UCSD-AML1 (cell line): ENCODE measurements around the gene WWC2.
"Not testable (repeated sequence)": the region's sequence is repeated elsewhere in the genome, so short reads cannot be mapped to it uniquely, and the experiment has no call there.

Experiments
- DNase-seq: peaks from one replicate; lab custom pipeline; 2025; ENCODE audit not compliant: unreplicated experiment; lab: John Stamatoyannopoulos, UW

WWC2 gene

GRCh38 chr4:183141997-183142396 lies 42.9 kb downstream of the WWC2 start:
- no peak for DNase-seq

- no peak for DNase-seq
Observed at GRCh38 chr4:183142571-183143550, 43.8 kb downstream of the WWC2 start.

- DNase-seq: no peak
Observed at GRCh38 chr4:183144787-183145186, 45.7 kb downstream of the WWC2 start.

GRCh38 chr4:183145773-183146172 lies 46.7 kb downstream of the WWC2 start:
- no peak for DNase-seq

GRCh38 chr4:183146478-183146877 lies 47.4 kb downstream of the WWC2 start:
- no peak for DNase-seq

- no peak for DNase-seq
Observed at GRCh38 chr4:183147196-183147595, 48.1 kb downstream of the WWC2 start.

- no peak for DNase-seq
Observed at GRCh38 chr4:183147983-183148382, 48.9 kb downstream of the WWC2 start.

GRCh38 chr4:183149616-183150539 lies 50.8 kb downstream of the WWC2 start:
- no peak for DNase-seq

- not testable (repeated sequence) for DNase-seq
Observed at GRCh38 chr4:183150664-183151063, 51.6 kb downstream of the WWC2 start.

- not testable (repeated sequence) for DNase-seq
Observed at GRCh38 chr4:183152232-183152631, 53.2 kb downstream of the WWC2 start.

- no peak for DNase-seq
Observed at GRCh38 chr4:183153190-183153916, 54.3 kb downstream of the WWC2 start.

GRCh38 chr4:183154701-183155391 lies 55.8 kb downstream of the WWC2 start:
- no peak for DNase-seq

- DNase-seq: no peak
Observed at GRCh38 chr4:183155450-183156184, 56.6 kb downstream of the WWC2 start.

GRCh38 chr4:183157215-183157614 lies 58.2 kb downstream of the WWC2 start:
- no peak for DNase-seq

GRCh38 chr4:183158062-183158461 lies 59.0 kb downstream of the WWC2 start:
- DNase-seq: no peak

- no peak for DNase-seq
Observed at GRCh38 chr4:183161630-183162029, 62.6 kb downstream of the WWC2 start.

- DNase-seq: no peak
Observed at GRCh38 chr4:183163135-183163534, 64.1 kb downstream of the WWC2 start.

- DNase-seq: no peak
Observed at GRCh38 chr4:183164963-183165362, 65.9 kb downstream of the WWC2 start.

GRCh38 chr4:183165376-183165775 lies 66.3 kb downstream of the WWC2 start:
- no peak for DNase-seq

GRCh38 chr4:183170894-183171293 lies 71.8 kb downstream of the WWC2 start:
- no peak for DNase-seq
